HG02610 (cell line): ENCODE data around the gene GDF2.

Source experiments
- ATAC-seq: cut with Tn5 transposase; IDR thresholded peaks from one replicate; pipeline ENCODE4 v1.9.1; 2021; ENCODE audit warnings: mild to moderate bottlenecking, moderate library complexity; ENCODE audit not compliant: unreplicated experiment

The GDF2 gene

GRCh38 chr10:47366731-47367460, 44.6 kb downstream of the GDF2 start:
- no peak for ATAC-seq

- ATAC-seq = no peak
Observed at GRCh38 chr10:47367646-47368045, 45.4 kb downstream of the GDF2 start.

GRCh38 chr10:47368431-47369180, 46.4 kb downstream of the GDF2 start:
- ATAC-seq = no peak

GRCh38 chr10:47369251-47369894, 47.1 kb downstream of the GDF2 start:
- ATAC-seq = no peak

GRCh38 chr10:47370015-47370767, 47.9 kb downstream of the GDF2 start:
- ATAC-seq = no peak

- ATAC-seq = no peak
Observed at GRCh38 chr10:47370878-47371277, 48.6 kb downstream of the GDF2 start.

GRCh38 chr10:47371629-47372485, 49.6 kb downstream of the GDF2 start:
- ATAC-seq = no peak

GRCh38 chr10:47372726-47373125, 50.5 kb downstream of the GDF2 start:
- no peak for ATAC-seq

- no peak for ATAC-seq
Observed at GRCh38 chr10:47374611-47375536, 52.6 kb downstream of the GDF2 start.

- ATAC-seq = no peak
Observed at GRCh38 chr10:47376522-47377220, 54.4 kb downstream of the GDF2 start.
